ENCODE data around the gene NDUFA6.
"Not testable (repeated sequence)": the region's sequence is repeated elsewhere in the genome, so short reads cannot be mapped to it uniquely, and the experiment has no call there.

- TF ChIP-seq CTCF (tag by site-specific recombination; IDR thresholded peaks at IDR 0.05); ELK4 (IDR thresholded peaks at IDR 0.05; ENCODE audit: borderline replicate concordance, low read depth, low read length); ZNF146 (tag by site-specific recombination; IDR thresholded peaks at IDR 0.05): not testable (repeated sequence)
These were observed 24.9 kb upstream of the NDUFA6 start for GRCh38 chr22:42115420-42115830.
